Ishikawa (cell line): ENCODE measurements around the gene PRIMPOL.

ENCODE experiments used
- CEBPB ChIP-seq: IDR thresholded peaks from 2 replicates; pipeline ENCODE4 v1.6.1; 2012
- CREB1 ChIP-seq: IDR thresholded peaks from 2 replicates; pipeline ENCODE4 v1.6.1; 2012; ENCODE audit warnings: low read depth
- EGR1 ChIP-seq: IDR thresholded peaks from 2 replicates; pipeline ENCODE4 v1.6.1; 2012
- EP300 ChIP-seq: IDR thresholded peaks from 2 replicates; pipeline ENCODE4 v1.6.1; 2012; ENCODE audit warnings: borderline replicate concordance
- FOXM1 ChIP-seq: IDR thresholded peaks from 2 replicates; pipeline ENCODE4 v1.6.1; 2012; ENCODE audit warnings: low read depth, borderline replicate concordance
- MAX ChIP-seq: IDR thresholded peaks from 2 replicates; pipeline ENCODE4 v1.6.1; 2012
- NFIC ChIP-seq: IDR thresholded peaks from 2 replicates; pipeline ENCODE4 v1.6.1; 2012
- RAD21 ChIP-seq: IDR thresholded peaks from 2 replicates; pipeline ENCODE4 v1.6.1; 2012; ENCODE audit warnings: low read depth
- REST ChIP-seq: IDR thresholded peaks from 2 replicates; pipeline ENCODE4 v1.6.1; 2012; ENCODE audit warnings: low read depth, mild to moderate bottlenecking
- TAF1 ChIP-seq: IDR thresholded peaks from 2 replicates; pipeline ENCODE4 v1.6.1; 2012; ENCODE audit warnings: low read depth, mild to moderate bottlenecking
- TCF12 ChIP-seq: IDR thresholded peaks from 2 replicates; pipeline ENCODE4 v1.6.1; 2012; ENCODE audit warnings: low read depth
- TEAD4 ChIP-seq: IDR thresholded peaks from 2 replicates; pipeline ENCODE4 v1.6.1; 2012
- USF1 ChIP-seq: IDR thresholded peaks from 2 replicates; pipeline ENCODE4 v1.6.1; 2012
- YY1 ChIP-seq: IDR thresholded peaks from 2 replicates; pipeline ENCODE4 v1.6.1; 2012; ENCODE audit warnings: low read depth
- ZBTB7A ChIP-seq: IDR thresholded peaks from 2 replicates; pipeline ENCODE4 v1.6.1; 2012; ENCODE audit warnings: low read depth

The PRIMPOL gene

GRCh38 chr4:184660978-184661377 is 11.4 kb downstream of the PRIMPOL start:
- TF ChIP-seq RAD21 = no peak
- no peak for TF ChIP-seq CREB1
- no peak for TF ChIP-seq CEBPB
- TF ChIP-seq NFIC = no peak
- no peak for TF ChIP-seq FOXM1
- no peak for TF ChIP-seq EP300

- TF ChIP-seq CREB1 (no peak), MAX (no peak), NFIC (no peak), ZBTB7A (no peak), YY1 (no peak), TCF12 (no peak), EP300 (no peak), REST (no peak), RAD21 (no peak)
Observed at GRCh38 chr4:184662236-184662635, 12.7 kb downstream of the PRIMPOL start.

GRCh38 chr4:184664445-184665210 is 15.1 kb downstream of the PRIMPOL start:
- TF ChIP-seq REST (no peak), YY1 (0 out of 2 replicates have a peak, but pooled peaks have one; percentile 28), EGR1 (no peak)

- TF ChIP-seq ZBTB7A (no peak), TEAD4 (no peak), MAX (no peak), EP300 (no peak), NFIC (no peak), CEBPB (no peak), USF1 (no peak), TAF1 (no peak), CREB1 (no peak), TCF12 (no peak), YY1 (no peak), FOXM1 (no peak), REST (no peak), RAD21 (no peak), EGR1 (no peak)
Observed at GRCh38 chr4:184666670-184667069, 17.1 kb downstream of the PRIMPOL start.

- TF ChIP-seq ZBTB7A = no peak
- no peak for TF ChIP-seq RAD21
- no peak for TF ChIP-seq NFIC
- TF ChIP-seq USF1 = no peak
- no peak for TF ChIP-seq TAF1
- no peak for TF ChIP-seq CEBPB
- no peak for TF ChIP-seq REST
- TF ChIP-seq FOXM1 = no peak
- no peak for TF ChIP-seq TEAD4
- TF ChIP-seq EP300 = no peak
- no peak for TF ChIP-seq CREB1
- TF ChIP-seq YY1 = no peak
- no peak for TF ChIP-seq MAX
- no peak for TF ChIP-seq TCF12
- no peak for TF ChIP-seq EGR1
Observed at GRCh38 chr4:184668096-184668495, 18.6 kb downstream of the PRIMPOL start.
